ENCODE data around the gene MYEOV.

MYEOV gene

DNA sequence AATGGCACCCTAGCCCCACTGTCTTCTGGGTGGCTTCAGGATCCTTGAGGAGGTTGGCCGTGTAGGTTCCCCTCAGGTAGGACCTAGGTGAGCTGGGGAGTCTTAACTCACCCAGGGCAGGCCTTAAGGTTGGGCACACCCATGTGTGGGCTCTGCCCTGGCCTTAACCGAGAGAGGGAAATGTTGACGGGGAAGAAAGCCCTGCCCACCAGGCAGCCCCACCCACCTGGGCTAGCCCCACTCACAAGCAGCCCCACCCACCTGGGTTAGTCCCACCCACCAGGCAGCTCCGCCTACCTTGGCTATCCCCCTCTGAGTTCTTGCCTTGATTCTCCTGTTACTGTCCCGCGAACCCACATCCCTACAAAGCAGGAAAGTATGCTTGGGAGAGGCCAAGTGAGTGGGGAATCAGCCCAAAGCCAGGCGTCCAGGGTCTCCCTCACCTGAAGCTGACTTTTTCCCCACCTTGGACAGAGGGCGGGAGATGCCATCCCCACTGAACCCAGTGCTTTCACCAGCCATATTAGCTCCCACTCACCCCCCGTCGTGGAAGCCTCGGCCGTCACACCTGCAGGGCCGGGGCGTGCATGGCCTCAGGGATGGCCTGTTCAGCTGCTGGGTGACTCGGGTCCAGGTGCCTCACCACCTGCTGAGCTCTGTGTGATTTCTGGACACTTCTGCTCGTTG, at the start of gene MYEOV:
Gene MYEOV, plus strand, starts transcription at position 337 of the 687 bp plus-strand sequence. CDS start 1,200 bp downstream, outside the sequence.
- H3K27me3 ChIP-seq (ENCODE audit: control insufficient read depth, insufficient read depth, low read length), result no peaks in the 10 kb centered on the region
- no peaks in the 10 kb centered on the region for H3K9me3 ChIP-seq (ENCODE audit: control insufficient read depth, insufficient read depth, low read length)
- H3K36me3 ChIP-seq (ENCODE audit: control insufficient read depth, insufficient read depth, low read length), result no peaks in the 10 kb centered on the region
- no peak within 1 kb of the TSS for H3K9ac ChIP-seq (ENCODE audit: low read depth, low read length)
- H3K4me3 ChIP-seq (ENCODE audit: low read depth, low read length), result no peak within 1 kb of the TSS
- no peaks in the 10 kb centered on the region for H3K4me1 ChIP-seq (ENCODE audit: control insufficient read depth, insufficient read depth, low read length)

DNA sequence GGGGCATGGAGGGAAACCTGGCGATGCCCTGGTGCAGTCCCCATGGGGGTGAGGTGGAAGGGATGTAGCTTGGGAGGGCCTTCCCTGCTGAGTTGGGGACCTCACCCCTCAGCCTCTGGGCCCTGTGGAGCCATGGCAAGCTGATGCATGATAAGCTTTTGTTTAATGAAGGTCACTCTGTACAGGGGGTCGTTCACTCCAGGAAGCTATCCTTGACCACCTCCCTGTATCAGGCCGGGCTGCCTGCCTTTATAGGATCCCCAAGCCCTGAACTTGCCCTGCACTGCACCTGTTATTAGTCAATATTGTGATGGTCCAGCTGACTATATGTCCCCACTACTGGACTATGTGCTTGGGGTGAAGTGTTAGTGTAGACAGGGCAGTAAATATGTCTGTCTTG, 49.7 kb upstream of the MYEOV start:
- Histone ChIP-seq H3K27me3 (ENCODE audit: control insufficient read depth, insufficient read depth, low read length) (peaks cover 9% of the 10 kb centered on the region), H3K4me3 (ENCODE audit: low read depth, low read length) (no peak overlapping the region), H3K9me3 (ENCODE audit: control insufficient read depth, insufficient read depth, low read length) (no peaks in the 10 kb centered on the region), H3K9ac (ENCODE audit: low read depth, low read length) (no peak overlapping the region), H3K36me3 (ENCODE audit: control insufficient read depth, insufficient read depth, low read length) (no peaks in the 10 kb centered on the region), H3K4me1 (ENCODE audit: control insufficient read depth, insufficient read depth, low read length) (no peaks in the 10 kb centered on the region)

- Histone ChIP-seq H3K9ac (ENCODE audit: low read depth, low read length) (no peak overlapping the region), H3K36me3 (ENCODE audit: control insufficient read depth, insufficient read depth, low read length) (no peaks in the 10 kb centered on the region), H3K4me3 (ENCODE audit: low read depth, low read length) (no peak overlapping the region), H3K9me3 (ENCODE audit: control insufficient read depth, insufficient read depth, low read length) (no peaks in the 10 kb centered on the region), H3K4me1 (ENCODE audit: control insufficient read depth, insufficient read depth, low read length) (peaks cover 3% of the 10 kb centered on the region), H3K27me3 (ENCODE audit: control insufficient read depth, insufficient read depth, low read length) (peaks cover 15% of the 10 kb centered on the region)
Observed at GRCh38 chr11:69245041-69245440, 48.9 kb upstream of the MYEOV start.

DNA sequence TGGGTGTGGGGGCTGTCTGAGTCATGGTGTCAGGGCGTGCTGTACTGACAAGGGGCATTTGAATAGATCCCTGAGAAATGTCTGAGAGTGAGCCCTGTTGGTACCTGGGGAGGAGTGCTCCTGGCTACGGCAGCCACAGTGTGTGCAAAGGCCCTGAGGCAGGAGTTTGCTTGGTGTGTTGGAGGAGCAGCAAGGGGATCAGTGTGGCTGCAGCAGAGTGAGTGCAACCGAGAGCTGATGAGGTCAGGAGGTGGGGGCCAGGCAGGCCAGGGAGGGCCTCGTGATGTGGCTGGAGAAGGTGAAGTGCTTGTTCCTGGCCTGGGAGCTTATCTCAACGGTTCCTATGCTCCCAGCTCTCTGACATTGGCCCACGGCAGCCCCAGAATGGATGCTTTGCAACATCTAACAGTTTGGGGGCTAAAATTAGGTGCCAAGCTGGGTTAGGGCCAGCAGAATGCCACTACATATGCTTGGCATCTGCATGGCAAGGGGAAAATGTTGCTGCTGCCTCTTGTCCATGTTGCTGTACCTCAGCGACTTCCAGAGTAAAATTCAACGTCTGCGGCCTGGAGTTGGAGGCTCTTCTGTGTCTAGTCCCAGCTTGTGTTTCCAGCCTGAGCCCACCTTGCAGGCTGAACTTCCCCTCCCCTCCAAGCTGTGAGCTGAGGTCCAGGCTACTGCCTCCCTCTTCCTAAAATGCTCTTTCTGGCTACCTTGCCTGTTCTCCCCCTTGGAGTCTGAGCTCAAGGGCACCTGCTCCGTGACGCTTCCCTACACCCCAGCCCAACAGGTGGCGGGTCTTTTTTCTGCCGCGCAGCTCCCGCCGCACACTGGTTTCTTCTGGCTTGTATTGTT, 48.2 kb upstream of the MYEOV start:
- Histone ChIP-seq H3K4me3 (ENCODE audit: low read depth, low read length) (no peak overlapping the region), H3K9me3 (ENCODE audit: control insufficient read depth, insufficient read depth, low read length) (no peaks in the 10 kb centered on the region), H3K9ac (ENCODE audit: low read depth, low read length) (no peak overlapping the region), H3K36me3 (ENCODE audit: control insufficient read depth, insufficient read depth, low read length) (no peaks in the 10 kb centered on the region), H3K27me3 (ENCODE audit: control insufficient read depth, insufficient read depth, low read length) (peaks cover 15% of the 10 kb centered on the region), H3K4me1 (ENCODE audit: control insufficient read depth, insufficient read depth, low read length) (peaks cover 3% of the 10 kb centered on the region)

GRCh38 chr11:69249311-69250185, 44.4 kb upstream of the MYEOV start:
- no peaks in the 10 kb centered on the region for H3K36me3 ChIP-seq (ENCODE audit: control insufficient read depth, insufficient read depth, low read length)
- peaks cover 3% of the 10 kb centered on the region for H3K4me1 ChIP-seq (ENCODE audit: control insufficient read depth, insufficient read depth, low read length)
- peak overlapping the region; percentile 18 for H3K4me3 ChIP-seq (ENCODE audit: low read depth, low read length)
- H3K27me3 ChIP-seq (ENCODE audit: control insufficient read depth, insufficient read depth, low read length), result peaks cover 15% of the 10 kb centered on the region
- no peaks in the 10 kb centered on the region for H3K9me3 ChIP-seq (ENCODE audit: control insufficient read depth, insufficient read depth, low read length)
- H3K9ac ChIP-seq (ENCODE audit: low read depth, low read length), result no peak overlapping the region

- no peak overlapping the region for H3K9ac ChIP-seq (ENCODE audit: low read depth, low read length)
Observed at GRCh38 chr11:69250186-69251056, 43.5 kb upstream of the MYEOV start.

GRCh38 chr11:69251057-69251393, 42.9 kb upstream of the MYEOV start:
- H3K4me1 ChIP-seq (ENCODE audit: control insufficient read depth, insufficient read depth, low read length), result peaks cover 3% of the 10 kb centered on the region
- no peak overlapping the region for H3K4me3 ChIP-seq (ENCODE audit: low read depth, low read length)
- H3K9ac ChIP-seq (ENCODE audit: low read depth, low read length), result no peak overlapping the region
- H3K36me3 ChIP-seq (ENCODE audit: control insufficient read depth, insufficient read depth, low read length), result no peaks in the 10 kb centered on the region
- H3K9me3 ChIP-seq (ENCODE audit: control insufficient read depth, insufficient read depth, low read length), result no peaks in the 10 kb centered on the region
- peaks cover 15% of the 10 kb centered on the region for H3K27me3 ChIP-seq (ENCODE audit: control insufficient read depth, insufficient read depth, low read length)

More at GRCh38 chr11:69250186-69251056, 43.5 kb upstream of the MYEOV start:
- Histone ChIP-seq H3K36me3 (ENCODE audit: control insufficient read depth, insufficient read depth, low read length) (no peaks in the 10 kb centered on the region), H3K4me3 (ENCODE audit: low read depth, low read length) (no peak overlapping the region), H3K4me1 (ENCODE audit: control insufficient read depth, insufficient read depth, low read length) (peaks cover 3% of the 10 kb centered on the region), H3K9me3 (ENCODE audit: control insufficient read depth, insufficient read depth, low read length) (no peaks in the 10 kb centered on the region), H3K27me3 (ENCODE audit: control insufficient read depth, insufficient read depth, low read length) (peaks cover 15% of the 10 kb centered on the region)

GRCh38 chr11:69251639-69252489, 42.1 kb upstream of the MYEOV start:
- peaks cover 3% of the 10 kb centered on the region for H3K4me1 ChIP-seq (ENCODE audit: control insufficient read depth, insufficient read depth, low read length)
- no peak overlapping the region for H3K9ac ChIP-seq (ENCODE audit: low read depth, low read length)
- no peak overlapping the region for H3K4me3 ChIP-seq (ENCODE audit: low read depth, low read length)
- H3K27me3 ChIP-seq (ENCODE audit: control insufficient read depth, insufficient read depth, low read length), result peaks cover 15% of the 10 kb centered on the region
- H3K9me3 ChIP-seq (ENCODE audit: control insufficient read depth, insufficient read depth, low read length), result no peaks in the 10 kb centered on the region
- no peaks in the 10 kb centered on the region for H3K36me3 ChIP-seq (ENCODE audit: control insufficient read depth, insufficient read depth, low read length)

DNA sequence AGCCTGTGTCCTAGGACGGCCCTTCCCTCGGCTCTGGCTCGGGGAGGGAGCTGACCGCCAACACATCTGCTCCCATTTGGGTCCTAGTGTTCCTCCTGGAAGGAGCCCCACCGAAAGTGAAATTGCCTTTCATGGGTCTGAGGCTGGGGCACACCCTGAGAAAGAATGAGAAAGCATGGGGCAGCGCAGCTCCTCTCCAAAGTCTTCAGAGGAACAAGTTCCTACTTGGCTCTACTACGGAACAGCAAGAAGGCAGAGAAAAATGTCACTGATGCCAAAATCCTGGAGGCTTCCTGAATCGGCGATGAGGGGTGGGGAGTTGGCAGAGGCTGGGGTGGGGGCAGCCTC, 41.5 kb upstream of the MYEOV start:
- Histone ChIP-seq H3K4me1 (ENCODE audit: control insufficient read depth, insufficient read depth, low read length) (peaks cover 4% of the 10 kb centered on the region), H3K27me3 (ENCODE audit: control insufficient read depth, insufficient read depth, low read length) (peaks cover 15% of the 10 kb centered on the region), H3K36me3 (ENCODE audit: control insufficient read depth, insufficient read depth, low read length) (no peaks in the 10 kb centered on the region), H3K9me3 (ENCODE audit: control insufficient read depth, insufficient read depth, low read length) (no peaks in the 10 kb centered on the region), H3K4me3 (ENCODE audit: low read depth, low read length) (no peak overlapping the region), H3K9ac (ENCODE audit: low read depth, low read length) (no peak overlapping the region)

DNA sequence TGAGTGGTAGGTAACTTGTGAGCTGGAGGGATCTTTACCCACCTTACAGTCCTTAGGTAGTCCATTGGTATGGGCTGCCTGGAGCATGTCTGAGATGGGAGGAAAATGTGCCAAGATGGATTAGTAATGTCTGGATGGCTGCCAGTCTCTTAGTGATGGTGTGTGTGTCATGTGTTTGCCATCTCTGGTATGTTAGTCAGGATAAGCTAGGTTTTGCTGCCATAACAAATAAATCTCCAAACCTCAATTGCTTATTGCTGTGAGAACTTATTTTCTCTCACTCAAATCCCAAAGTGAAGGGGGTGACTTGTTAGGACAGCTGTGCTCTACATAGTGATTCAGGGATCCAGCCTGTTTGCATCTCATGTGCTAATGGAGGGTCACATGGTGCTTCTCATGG, 40.9 kb upstream of the MYEOV start:
- no peak overlapping the region for H3K9ac ChIP-seq (ENCODE audit: low read depth, low read length)
- no peaks in the 10 kb centered on the region for H3K9me3 ChIP-seq (ENCODE audit: control insufficient read depth, insufficient read depth, low read length)
- H3K4me3 ChIP-seq (ENCODE audit: low read depth, low read length), result no peak overlapping the region
- H3K36me3 ChIP-seq (ENCODE audit: control insufficient read depth, insufficient read depth, low read length), result no peaks in the 10 kb centered on the region
- H3K4me1 ChIP-seq (ENCODE audit: control insufficient read depth, insufficient read depth, low read length), result peaks cover 9% of the 10 kb centered on the region
- H3K27me3 ChIP-seq (ENCODE audit: control insufficient read depth, insufficient read depth, low read length), result peaks cover 14% of the 10 kb centered on the region

Data from iPS-15b (cell line).